H4 (cell line): ENCODE measurements around the gene PRKACB. TPM values are rescaled to one million over a fixed set of nuclear protein-coding genes. Genes with fewer than 3 reads are reported as not detected.
"Not testable (repeated sequence)": the region's sequence is repeated elsewhere in the genome, so short reads cannot be mapped to it uniquely, and the experiment has no call there.

Experiments
- DNase-seq: peaks from one replicate; pipeline ENCODE4 v3.0.0-alpha.2; 2015; ENCODE audit warnings: low spot score
- total RNA-seq: library from RNA; depleted of rRNA; stranded (reverse); fragments of >200 nt; shearing (Covaris generic); gene quantifications from 2 replicates; pipeline ENCODE4 v1.2.3, GENCODE V29; 2014

The PRKACB gene
- total RNA-seq, 1 experiment from 2014 or later = 25.0 TPM

GRCh38 chr1:84223751-84224432 is 79.8 kb downstream of the PRKACB start:
- no peak for DNase-seq

- DNase-seq = no peak
These were observed 80.8 kb downstream of the PRKACB start for GRCh38 chr1:84224905-84225304.

- no peak for DNase-seq
These were observed 81.6 kb downstream of the PRKACB start for GRCh38 chr1:84225646-84226045.

- DNase-seq = not testable (repeated sequence)
These were observed 88.6 kb downstream of the PRKACB start for GRCh38 chr1:84232676-84233075.

GRCh38 chr1:84236256-84236655 is 92.2 kb downstream of the PRKACB start:
- no peak for DNase-seq

GRCh38 chr1:84242641-84243040 is 98.6 kb downstream of the PRKACB start:
- DNase-seq = no peak

- no peak for DNase-seq
These were observed 101.5 kb downstream of the PRKACB start for GRCh38 chr1:84245563-84245962.

- DNase-seq = no peak
These were observed 102.1 kb downstream of the PRKACB start for GRCh38 chr1:84246213-84246612.

- peak; percentile 86 for DNase-seq
These were observed 103.6 kb downstream of the PRKACB start for GRCh38 chr1:84247425-84248220.

- no peak for DNase-seq
These were observed 106.6 kb downstream of the PRKACB start for GRCh38 chr1:84250668-84251067.

GRCh38 chr1:84253036-84253435 is 109.0 kb downstream of the PRKACB start:
- no peak for DNase-seq

- DNase-seq = peak; percentile 91
These were observed 109.8 kb downstream of the PRKACB start for GRCh38 chr1:84253891-84254290.

GRCh38 chr1:84254703-84255238 is 110.7 kb downstream of the PRKACB start:
- DNase-seq = no peak

GRCh38 chr1:84255582-84255981 is 111.5 kb downstream of the PRKACB start:
- DNase-seq = no peak

GRCh38 chr1:84257617-84258016 is 113.5 kb downstream of the PRKACB start:
- DNase-seq = no peak

GRCh38 chr1:84259376-84259775 is 115.3 kb downstream of the PRKACB start:
- no peak for DNase-seq

GRCh38 chr1:84259989-84260388 is 115.9 kb downstream of the PRKACB start:
- no peak for DNase-seq

GRCh38 chr1:84260852-84261518 is 116.9 kb downstream of the PRKACB start:
- no peak for DNase-seq

GRCh38 chr1:84264961-84265360 is 120.9 kb downstream of the PRKACB start:
- no peak for DNase-seq

- DNase-seq = no peak
These were observed 121.8 kb downstream of the PRKACB start for GRCh38 chr1:84265867-84266266.

GRCh38 chr1:84266748-84267147 is 122.7 kb downstream of the PRKACB start:
- no peak for DNase-seq

GRCh38 chr1:84267476-84267875 is 123.4 kb downstream of the PRKACB start:
- no peak for DNase-seq
